Measurements from ENCODE around the gene PDXK. TPM values are rescaled to one million over a fixed set of nuclear protein-coding genes. Genes with fewer than 3 reads are reported as not detected.

Gene PDXK
- total and polyA plus RNA-seq, 4 donors, result 25.8 to 94.4 (median 64.5) TPM

- 89 to 90% methylated on average over 28 of the region's 28 CpGs for WGBS, 2 donors
- H3K27ac ChIP-seq (ENCODE audit: low read depth in 1 of 2, low read length in 2 of 2), result no peak overlapping the region
- intact Hi-C loops (cut with DNase I), result no loop called here
- H3K36me3 ChIP-seq (ENCODE audit: control insufficient read depth in 1 of 2, insufficient read depth in 2 of 2, low read length in 1 of 2), result peaks cover 1 to 2% of the 10 kb centered on the region in 2 donors
- DNase-seq (no peak), ATAC-seq (ENCODE audit: low FRiP score) (no peak)
- H3K27me3 ChIP-seq (ENCODE audit: control insufficient read depth in 1 of 2, insufficient read depth in 2 of 2, low read length in 1 of 2), result no peaks in the 10 kb centered on the region
- H3K9me3 ChIP-seq (ENCODE audit: control insufficient read depth, low read length), result no peaks in the 10 kb centered on the region
- H3K4me1 ChIP-seq (ENCODE audit: control insufficient read depth in 1 of 2, insufficient read depth in 2 of 2, low read length in 2 of 2), result no peaks in the 10 kb centered on the region
- no peak overlapping the region for H3K4me3 ChIP-seq (ENCODE audit: low read length in 2 of 2)
Observed at GRCh38 chr21:43752758-43753438, 34.0 kb downstream of the PDXK start.

DNA sequence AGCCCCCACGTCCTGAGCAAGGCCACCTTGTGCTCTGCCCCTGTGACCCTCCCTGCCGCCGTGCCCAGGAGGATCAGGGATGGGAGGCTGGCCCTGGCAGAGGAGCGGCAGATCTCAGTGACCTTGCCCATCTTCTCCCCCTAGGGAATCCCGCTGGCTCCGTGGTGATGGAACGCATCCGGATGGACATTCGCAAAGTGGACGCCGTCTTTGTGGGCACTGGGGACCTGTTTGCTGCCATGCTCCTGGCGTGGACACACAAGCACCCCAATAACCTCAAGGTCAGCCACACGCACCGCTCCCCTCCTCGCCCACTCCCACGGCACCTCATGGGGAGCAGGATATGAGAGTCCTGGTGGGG lies 34.5 kb downstream of the PDXK start:
- WGBS, 2 donors, result 94 to 96% methylated on average over 16 of the region's 16 CpGs
- DNase-seq (no peak), ATAC-seq (ENCODE audit: low FRiP score) (no peak)
- no peaks in the 10 kb centered on the region for H3K4me1 ChIP-seq (ENCODE audit: control insufficient read depth in 1 of 2, insufficient read depth in 2 of 2, low read length in 2 of 2)
- intact Hi-C loops (cut with DNase I), result no loop called here
- no peak overlapping the region for H3K4me3 ChIP-seq (ENCODE audit: low read length in 2 of 2)
- peaks cover 1% of the 10 kb centered on the region in 2 donors for H3K36me3 ChIP-seq (ENCODE audit: control insufficient read depth in 1 of 2, insufficient read depth in 2 of 2, low read length in 1 of 2)
- H3K9me3 ChIP-seq (ENCODE audit: control insufficient read depth, low read length), result no peaks in the 10 kb centered on the region
- H3K27me3 ChIP-seq (ENCODE audit: control insufficient read depth in 1 of 2, insufficient read depth in 2 of 2, low read length in 1 of 2), result no peaks in the 10 kb centered on the region
- no peak overlapping the region for H3K27ac ChIP-seq (ENCODE audit: low read depth in 1 of 2, low read length in 2 of 2)

- WGBS, 2 donors, result 85 to 88% methylated on average over 26 of the region's 26 CpGs
- no peak for ATAC-seq (ENCODE audit: low FRiP score)
Observed at GRCh38 chr21:43754948-43755781, 36.2 kb downstream of the PDXK start.

GRCh38 chr21:43755820-43756594 lies 37.1 kb downstream of the PDXK start:
- H3K27ac ChIP-seq (ENCODE audit: low read depth in 1 of 2, low read length in 2 of 2), result no peak overlapping the region
- no peaks in the 10 kb centered on the region for H3K9me3 ChIP-seq (ENCODE audit: control insufficient read depth, low read length)
- intact Hi-C loops (cut with DNase I), result loop anchor here in 1 of 2 donors (5.0 kb wide), 1 partner anchor 34 kb away; no protein-coding TSS in a partner anchor
- ATAC-seq (ENCODE audit: low FRiP score) (no peak), DNase-seq (no peak)
- no peaks in the 10 kb centered on the region for H3K27me3 ChIP-seq (ENCODE audit: control insufficient read depth in 1 of 2, insufficient read depth in 2 of 2, low read length in 1 of 2)
- H3K36me3 ChIP-seq (ENCODE audit: control insufficient read depth in 1 of 2, insufficient read depth in 2 of 2, low read length in 1 of 2), result peaks cover 0 to 1% of the 10 kb centered on the region in 2 donors
- 95% methylated on average over 37 of the region's 37 CpGs for WGBS, 2 donors
- no peaks in the 10 kb centered on the region for H3K4me1 ChIP-seq (ENCODE audit: control insufficient read depth in 1 of 2, insufficient read depth in 2 of 2, low read length in 2 of 2)
- H3K4me3 ChIP-seq (ENCODE audit: low read length in 2 of 2), result no peak overlapping the region

More at GRCh38 chr21:43754948-43755781, 36.2 kb downstream of the PDXK start:
- DNase-seq, result no peak
- Histone ChIP-seq H3K36me3 (ENCODE audit: control insufficient read depth in 1 of 2, insufficient read depth in 2 of 2, low read length in 1 of 2) (peaks cover 0 to 1% of the 10 kb centered on the region in 2 donors), H3K9me3 (ENCODE audit: control insufficient read depth, low read length) (no peaks in the 10 kb centered on the region), H3K27me3 (ENCODE audit: control insufficient read depth in 1 of 2, insufficient read depth in 2 of 2, low read length in 1 of 2) (no peaks in the 10 kb centered on the region), H3K27ac (ENCODE audit: low read depth in 1 of 2, low read length in 2 of 2) (no peak overlapping the region), H3K4me3 (ENCODE audit: low read length in 2 of 2) (no peak overlapping the region), H3K4me1 (ENCODE audit: control insufficient read depth in 1 of 2, insufficient read depth in 2 of 2, low read length in 2 of 2) (no peaks in the 10 kb centered on the region)
- intact Hi-C loops (cut with DNase I), result loop anchor here in 1 of 2 donors (5.0 kb wide), 1 partner anchor 33 kb away; no protein-coding TSS in a partner anchor

GRCh38 chr21:43757601-43758000 lies 38.7 kb downstream of the PDXK start:
- DNase-seq (peak in 1 of 2 donors; percentile 74), ATAC-seq (ENCODE audit: low FRiP score) (peak; percentile 19)
- intact Hi-C loops (cut with DNase I), result loop anchor here in 1 of 2 donors (5.0 kb wide), 1 partner anchor 35 kb away; no protein-coding TSS in a partner anchor
- peaks cover 0 to 1% of the 10 kb centered on the region in 2 donors for H3K36me3 ChIP-seq (ENCODE audit: control insufficient read depth in 1 of 2, insufficient read depth in 2 of 2, low read length in 1 of 2)
- WGBS, 2 donors, result 13 to 23% methylated on average over 15 to 16 of the region's 16 CpGs
- H3K4me3 ChIP-seq (ENCODE audit: low read length in 2 of 2), result no peak overlapping the region
- H3K9me3 ChIP-seq (ENCODE audit: control insufficient read depth, low read length), result no peaks in the 10 kb centered on the region
- H3K27ac ChIP-seq (ENCODE audit: low read depth in 1 of 2, low read length in 2 of 2), result peak overlapping the region in 1 of 2 donors; percentile 68
- no peaks in the 10 kb centered on the region for H3K4me1 ChIP-seq (ENCODE audit: control insufficient read depth in 1 of 2, insufficient read depth in 2 of 2, low read length in 2 of 2)
- no peaks in the 10 kb centered on the region for H3K27me3 ChIP-seq (ENCODE audit: control insufficient read depth in 1 of 2, insufficient read depth in 2 of 2, low read length in 1 of 2)

DNA sequence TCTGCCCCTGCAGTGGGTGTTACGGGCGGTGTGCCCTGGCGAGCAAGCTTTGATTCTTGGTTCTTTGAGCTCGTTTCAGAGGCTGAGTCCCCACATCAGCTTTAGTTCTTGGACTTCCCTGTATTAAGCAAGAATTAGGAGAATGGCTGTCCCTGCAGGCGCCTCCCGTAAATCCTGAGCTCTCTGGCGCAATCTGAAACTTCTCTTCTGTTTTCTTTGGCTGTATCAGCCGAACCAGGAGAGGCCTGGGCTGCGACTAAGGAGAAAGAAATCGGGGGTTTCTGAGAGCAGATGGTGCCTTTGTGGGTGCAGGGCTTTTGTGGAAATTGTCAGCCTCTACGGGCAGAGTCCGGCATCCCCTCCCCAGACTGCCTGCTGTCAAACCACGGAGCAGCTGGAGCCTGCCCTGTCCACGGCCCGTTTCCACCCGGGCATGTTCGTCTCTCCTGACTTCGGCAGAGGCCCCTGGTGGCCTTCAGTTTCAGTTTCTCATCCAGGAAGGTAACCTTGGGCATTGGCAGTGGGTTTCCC lies 39.2 kb downstream of the PDXK start:
- Histone ChIP-seq H3K27me3 (ENCODE audit: control insufficient read depth in 1 of 2, insufficient read depth in 2 of 2, low read length in 1 of 2) (no peaks in the 10 kb centered on the region), H3K4me3 (ENCODE audit: low read length in 2 of 2) (no peak overlapping the region), H3K27ac (ENCODE audit: low read depth in 1 of 2, low read length in 2 of 2) (peak overlapping the region in 1 of 2 donors; percentile 68), H3K4me1 (ENCODE audit: control insufficient read depth in 1 of 2, insufficient read depth in 2 of 2, low read length in 2 of 2) (no peaks in the 10 kb centered on the region), H3K9me3 (ENCODE audit: control insufficient read depth, low read length) (no peaks in the 10 kb centered on the region), H3K36me3 (ENCODE audit: control insufficient read depth in 1 of 2, insufficient read depth in 2 of 2, low read length in 1 of 2) (peaks cover 0 to 1% of the 10 kb centered on the region in 2 donors)
- DNase-seq (no peak), ATAC-seq (ENCODE audit: low FRiP score) (peak; percentile 63)
- 1 to 6% methylated on average over 18 of the region's 18 CpGs for WGBS, 2 donors
- intact Hi-C loops (cut with DNase I), result loop anchor here in 1 of 2 donors (5.0 kb wide), 1 partner anchor 36 kb away; no protein-coding TSS in a partner anchor

DNA sequence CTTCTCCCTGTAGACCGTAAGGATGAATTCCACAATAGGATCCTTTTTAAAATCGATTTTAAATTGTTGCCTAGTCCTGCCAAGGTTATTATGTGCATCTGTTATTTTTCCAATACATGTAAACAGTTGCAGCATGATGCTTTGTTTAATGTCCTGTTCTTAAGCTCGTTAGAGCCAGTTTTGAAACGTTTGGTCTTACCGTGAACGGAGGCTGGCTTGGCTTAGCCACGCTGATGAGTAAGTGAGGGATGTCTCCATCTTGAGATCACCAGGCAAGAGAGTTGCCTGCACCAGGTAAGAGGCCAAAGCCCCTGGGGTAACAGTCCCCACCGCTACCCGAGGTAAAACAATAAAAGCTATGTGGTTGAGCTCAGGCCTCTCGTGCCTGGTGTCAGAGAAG lies 39.9 kb downstream of the PDXK start:
- WGBS, 2 donors, result 77 to 80% methylated on average over 10 of the region's 10 CpGs
- H3K27ac ChIP-seq (ENCODE audit: low read depth in 1 of 2, low read length in 2 of 2), result no peak overlapping the region
- no peak for DNase-seq
- ATAC-seq (ENCODE audit: low FRiP score), result no peak
- H3K4me1 ChIP-seq (ENCODE audit: control insufficient read depth in 1 of 2, insufficient read depth in 2 of 2, low read length in 2 of 2), result no peaks in the 10 kb centered on the region
- intact Hi-C loops (cut with DNase I), result loop anchor here in 1 of 2 donors (5.0 kb wide), 1 partner anchor 37 kb away; no protein-coding TSS in a partner anchor
- peaks cover 0 to 1% of the 10 kb centered on the region in 2 donors for H3K36me3 ChIP-seq (ENCODE audit: control insufficient read depth in 1 of 2, insufficient read depth in 2 of 2, low read length in 1 of 2)
- H3K9me3 ChIP-seq (ENCODE audit: control insufficient read depth, low read length), result no peaks in the 10 kb centered on the region
- H3K4me3 ChIP-seq (ENCODE audit: low read length in 2 of 2), result no peak overlapping the region
- H3K27me3 ChIP-seq (ENCODE audit: control insufficient read depth in 1 of 2, insufficient read depth in 2 of 2, low read length in 1 of 2), result no peaks in the 10 kb centered on the region

- H3K36me3 ChIP-seq (ENCODE audit: control insufficient read depth in 1 of 2, insufficient read depth in 2 of 2, low read length in 1 of 2), result peaks cover 0 to 1% of the 10 kb centered on the region in 2 donors
- WGBS, 2 donors, result 96 to 98% methylated on average over 19 of the region's 19 CpGs
- no peak overlapping the region for H3K4me3 ChIP-seq (ENCODE audit: low read length in 2 of 2)
- ATAC-seq (ENCODE audit: low FRiP score) (no peak), DNase-seq (no peak)
- intact Hi-C loops (cut with DNase I), result loop anchor here in 1 of 2 donors (5.0 kb wide), 1 partner anchor 37 kb away; no protein-coding TSS in a partner anchor
- no peaks in the 10 kb centered on the region for H3K4me1 ChIP-seq (ENCODE audit: control insufficient read depth in 1 of 2, insufficient read depth in 2 of 2, low read length in 2 of 2)
- no peaks in the 10 kb centered on the region for H3K27me3 ChIP-seq (ENCODE audit: control insufficient read depth in 1 of 2, insufficient read depth in 2 of 2, low read length in 1 of 2)
- H3K27ac ChIP-seq (ENCODE audit: low read depth in 1 of 2, low read length in 2 of 2), result no peak overlapping the region
- H3K9me3 ChIP-seq (ENCODE audit: control insufficient read depth, low read length), result no peaks in the 10 kb centered on the region
Observed at GRCh38 chr21:43759651-43760050, 40.7 kb downstream of the PDXK start.

Measured in aorta (tissue), 5 donors.